Stimulated activated CD4-positive, alpha-beta T cell treated with anti-CD3 and anti-CD28 coated beads, Interleukin-2, amount 100 ng/mL, for 48 hours (primary cell): Measurements from ENCODE around the gene TLK1.
"Not testable (repeated sequence)": the region's sequence is repeated elsewhere in the genome, so short reads cannot be mapped to it uniquely, and the experiment has no call there.

ENCODE experiments used
- DNase-seq, 2 donors: peaks; one replicate each; pipeline ENCODE4 v3.0.0-alpha.2; 2020

The TLK1 gene

DNA sequence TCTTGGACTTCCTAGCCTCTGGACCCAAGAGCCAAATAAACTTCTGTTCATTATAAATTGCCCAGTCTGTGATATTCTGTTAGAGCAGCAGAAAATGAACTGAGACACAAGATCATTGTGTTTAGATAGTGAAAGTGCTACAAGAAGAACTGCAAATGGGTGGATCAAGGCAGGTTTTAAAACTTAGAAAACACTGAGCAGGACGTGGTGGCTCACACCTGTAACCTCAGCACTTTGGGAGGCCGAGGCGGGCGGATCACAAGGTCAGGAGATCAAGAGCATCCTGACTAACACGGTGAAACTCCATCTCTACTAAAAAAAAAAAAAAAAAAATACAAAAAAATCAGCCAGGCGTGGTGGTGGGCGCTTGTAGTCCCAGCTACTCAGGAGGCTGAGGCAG is 84.3 kb downstream of the TLK1 start:
- not testable (repeated sequence) for DNase-seq

GRCh38 chr2:171072164-171072563 is 88.5 kb downstream of the TLK1 start:
- DNase-seq: no peak

DNA sequence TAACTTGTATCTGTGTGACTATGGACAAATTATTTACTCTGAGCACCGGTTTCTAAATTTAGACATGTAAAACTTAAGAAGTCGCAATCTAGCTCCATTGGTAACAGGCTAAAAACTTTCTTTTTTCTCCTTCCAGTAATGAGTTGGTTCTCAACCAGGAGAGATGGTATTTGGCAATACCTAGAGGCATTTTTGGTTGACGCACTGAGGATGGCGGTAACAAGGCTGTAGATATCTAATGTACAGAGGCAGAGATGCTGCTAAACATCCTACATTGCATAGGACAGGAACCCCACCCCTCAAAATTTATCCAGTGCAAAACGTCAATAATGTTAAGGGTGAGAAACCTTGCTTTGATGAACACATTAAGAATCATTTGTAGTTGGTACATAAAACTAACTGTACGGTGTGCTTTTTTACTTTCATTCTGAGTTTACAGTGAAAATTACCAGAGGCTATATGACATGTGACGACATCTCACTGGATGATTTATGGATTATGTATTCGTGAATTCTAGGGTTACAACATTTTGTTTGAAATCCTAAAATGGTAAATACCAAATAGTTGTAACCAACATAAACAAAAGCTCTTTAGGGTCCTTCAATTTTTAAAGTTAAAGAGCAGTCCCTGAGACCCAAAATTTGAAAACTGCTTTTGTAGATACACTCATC is 91.3 kb downstream of the TLK1 start:
- no peak for DNase-seq

- no peak for DNase-seq
Observed at GRCh38 chr2:171066110-171066509, 94.6 kb downstream of the TLK1 start.

GRCh38 chr2:171057575-171057974 is 103.1 kb downstream of the TLK1 start:
- no peak for DNase-seq

- no peak for DNase-seq
Observed at GRCh38 chr2:171056307-171056706, 104.4 kb downstream of the TLK1 start.

DNA sequence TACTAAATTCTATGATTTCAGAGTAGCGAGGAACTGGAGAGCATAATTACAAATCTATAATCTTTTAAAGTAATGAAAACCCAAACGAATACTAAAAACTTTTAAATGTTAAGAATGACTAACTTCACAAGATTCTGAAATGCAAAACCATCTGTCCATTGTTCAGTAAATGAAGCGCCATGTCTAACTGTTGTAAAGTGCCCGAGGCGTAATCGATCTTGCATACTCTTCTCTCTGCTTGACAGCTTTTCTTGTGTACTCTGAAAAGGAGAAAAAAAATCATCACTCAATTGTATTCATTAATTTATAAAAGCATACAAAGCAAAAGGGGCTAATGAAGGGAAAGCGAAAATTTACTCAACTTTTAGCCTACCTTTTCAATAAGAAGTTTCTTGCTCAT is 111.0 kb downstream of the TLK1 start:
- DNase-seq: no peak

DNA sequence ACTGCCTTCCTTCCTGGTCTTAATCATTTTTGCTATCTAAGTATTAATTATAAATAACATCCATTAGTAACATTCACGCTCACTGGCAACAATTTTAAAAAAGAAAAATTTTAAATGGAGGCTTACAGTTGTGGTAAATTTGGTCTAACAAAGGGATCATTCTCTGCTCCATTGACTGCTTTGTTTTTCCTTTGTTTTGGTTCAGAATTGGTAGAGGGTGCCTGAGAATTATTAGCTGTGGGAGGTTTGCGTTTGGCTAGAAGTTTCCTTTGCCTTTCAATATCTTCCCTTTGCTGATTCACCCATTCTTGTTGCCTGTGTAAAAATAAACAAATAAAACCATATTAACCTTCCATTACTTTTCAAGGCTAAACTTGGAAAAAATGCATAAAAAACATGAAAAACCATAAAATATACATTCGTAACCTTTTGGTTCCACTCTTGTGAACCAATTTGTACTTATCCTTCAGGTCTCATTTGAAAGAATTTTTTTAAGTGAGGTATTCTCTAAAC is 114.6 kb downstream of the TLK1 start:
- no peak for DNase-seq

DNA sequence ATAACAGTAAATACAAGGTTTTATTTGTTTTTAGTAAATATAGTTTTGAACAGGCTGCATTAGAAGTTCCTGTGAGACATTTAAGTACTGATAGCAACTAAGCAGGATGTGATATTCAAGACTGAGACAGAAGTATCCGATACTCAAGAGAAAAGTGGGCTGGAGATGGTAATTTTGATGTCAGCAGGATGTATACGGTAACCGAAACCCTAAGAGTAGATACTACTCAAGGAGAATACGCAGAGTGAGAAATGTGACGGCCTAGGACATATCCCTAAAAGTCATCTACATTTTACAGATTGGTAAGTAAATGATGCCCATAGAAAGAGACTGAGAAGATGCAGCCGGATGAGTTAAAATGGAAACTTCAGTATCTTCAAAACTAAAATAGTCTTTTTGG is 116.3 kb downstream of the TLK1 start:
- DNase-seq: no peak

DNA sequence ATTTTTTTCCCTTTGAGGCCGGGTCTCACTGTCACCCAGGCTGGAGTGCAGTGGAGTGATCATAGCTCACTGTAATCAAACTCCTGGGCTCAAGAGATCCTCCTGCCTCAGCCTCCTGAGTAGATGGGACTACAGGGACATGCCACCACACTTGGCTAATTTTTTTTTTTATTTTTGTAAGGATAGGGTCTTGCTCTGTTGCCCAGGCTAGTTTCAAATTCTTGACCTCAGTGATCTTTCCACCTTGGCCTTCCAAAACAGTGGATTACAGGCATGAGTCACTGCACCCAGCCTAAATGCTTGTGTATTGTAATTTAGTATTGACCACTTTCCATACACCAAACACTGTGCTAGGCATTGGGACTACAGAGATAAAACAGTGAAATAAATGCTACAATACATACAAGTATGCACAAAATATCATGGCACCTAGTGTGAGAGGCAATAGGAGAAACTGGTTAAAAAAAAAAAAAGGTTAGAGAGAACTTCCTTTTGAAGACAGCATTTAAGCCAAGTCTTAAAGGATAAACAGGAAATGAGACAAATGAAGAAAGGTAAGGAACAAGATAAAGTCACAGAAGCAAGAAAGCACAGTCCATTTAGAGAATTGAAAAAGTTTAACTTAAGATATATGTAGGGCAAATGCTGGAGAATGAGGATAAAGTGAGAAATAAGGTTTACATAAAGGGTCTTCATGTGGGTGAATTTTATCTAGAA is 118.3 kb downstream of the TLK1 start:
- DNase-seq: no peak

- DNase-seq: no peak
Observed at GRCh38 chr2:171036532-171036931, 124.2 kb downstream of the TLK1 start.

- DNase-seq: no peak
Observed at GRCh38 chr2:171034315-171034714, 126.4 kb downstream of the TLK1 start.

GRCh38 chr2:171025214-171025613 is 135.5 kb downstream of the TLK1 start:
- no peak for DNase-seq

DNA sequence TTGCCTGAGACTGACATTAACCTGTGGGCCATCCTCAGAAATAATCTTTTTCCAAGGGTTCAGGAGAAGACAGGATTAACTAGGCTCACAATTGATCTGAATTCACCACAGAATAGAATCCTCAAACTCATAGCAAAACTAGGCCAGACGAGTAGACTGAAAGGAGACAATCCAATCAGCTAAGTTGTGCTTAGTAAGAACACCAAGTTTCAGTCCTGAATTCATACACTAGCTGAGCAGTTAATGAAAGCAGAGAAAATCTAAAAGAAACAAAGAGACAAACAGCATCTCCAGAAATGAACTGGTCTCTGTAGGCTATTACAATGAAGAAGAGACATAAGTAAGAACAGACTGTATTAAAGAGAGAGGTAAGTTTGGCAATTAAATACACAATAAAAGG is 142.2 kb downstream of the TLK1 start:
- DNase-seq: no peak

DNA sequence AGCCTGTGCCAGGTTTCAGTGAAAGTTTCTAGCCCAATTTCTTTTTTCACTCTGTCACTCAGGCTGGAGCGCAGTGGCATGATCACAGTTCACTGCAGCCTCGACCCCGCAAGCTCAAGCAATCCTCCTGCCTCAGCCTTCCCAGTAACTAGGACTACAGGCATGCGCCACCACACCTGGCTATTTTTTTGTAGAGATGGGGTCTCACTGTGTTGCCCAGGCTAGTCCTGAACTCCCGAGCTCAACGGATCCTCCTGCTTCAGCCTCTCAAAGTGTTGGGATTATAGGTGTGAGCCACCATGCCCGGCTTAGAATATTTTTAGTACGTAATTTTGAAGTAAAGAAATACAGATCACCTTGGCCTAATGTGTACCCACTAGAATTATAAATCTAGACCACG is 144.6 kb downstream of the TLK1 start:
- no peak for DNase-seq

GRCh38 chr2:171013851-171014250 is 146.8 kb downstream of the TLK1 start:
- no peak for DNase-seq

DNA sequence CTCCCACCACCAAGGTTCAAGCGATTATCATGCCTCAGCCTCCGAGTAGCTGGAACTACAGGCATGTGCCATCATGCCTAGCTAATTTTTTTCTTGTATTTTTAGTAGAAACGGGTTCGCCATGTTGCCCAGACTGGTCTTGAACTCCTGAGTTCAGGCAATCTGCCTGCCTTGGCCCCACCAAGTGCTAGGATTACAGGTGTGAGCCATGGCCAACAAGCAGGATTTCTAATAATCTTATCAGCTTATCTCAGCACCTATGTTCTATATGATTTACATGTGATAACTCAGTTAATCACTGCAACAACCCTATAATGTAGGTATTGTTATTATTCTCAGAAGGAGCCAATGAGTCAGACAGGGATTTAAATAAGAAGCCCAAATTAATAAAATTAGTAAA is 151.3 kb downstream of the TLK1 start:
- no peak for DNase-seq

DNA sequence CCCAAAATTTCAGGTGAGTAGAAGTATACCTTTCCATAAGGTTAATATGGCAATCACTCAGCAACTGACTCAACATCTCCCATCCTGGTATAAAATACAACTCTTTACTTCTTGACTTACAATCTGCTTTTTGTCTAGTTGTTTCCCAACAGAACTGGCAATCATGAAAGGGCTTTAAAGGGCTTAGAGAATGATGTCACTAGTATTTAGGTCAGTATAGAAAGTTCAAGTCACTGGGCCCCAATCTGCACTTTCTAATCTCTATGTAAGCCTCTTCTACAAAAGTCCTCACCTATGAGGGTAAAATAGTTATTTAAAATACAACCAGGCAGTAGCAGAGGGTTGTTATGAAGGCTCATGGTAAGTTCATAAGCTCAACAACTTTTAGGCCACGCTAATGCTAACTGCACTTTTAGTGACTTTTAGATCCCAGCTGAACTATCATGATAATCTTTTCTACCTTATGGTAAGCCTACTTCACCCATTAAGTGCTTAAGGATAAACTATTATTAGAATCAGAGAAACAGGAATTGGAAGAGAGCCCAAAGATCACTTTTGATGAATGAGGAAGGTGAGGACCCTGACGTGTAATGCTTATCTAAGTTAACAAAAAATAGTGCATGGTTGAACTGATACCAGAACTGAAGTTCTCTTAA is 152.0 kb downstream of the TLK1 start:
- no peak for DNase-seq

DNA sequence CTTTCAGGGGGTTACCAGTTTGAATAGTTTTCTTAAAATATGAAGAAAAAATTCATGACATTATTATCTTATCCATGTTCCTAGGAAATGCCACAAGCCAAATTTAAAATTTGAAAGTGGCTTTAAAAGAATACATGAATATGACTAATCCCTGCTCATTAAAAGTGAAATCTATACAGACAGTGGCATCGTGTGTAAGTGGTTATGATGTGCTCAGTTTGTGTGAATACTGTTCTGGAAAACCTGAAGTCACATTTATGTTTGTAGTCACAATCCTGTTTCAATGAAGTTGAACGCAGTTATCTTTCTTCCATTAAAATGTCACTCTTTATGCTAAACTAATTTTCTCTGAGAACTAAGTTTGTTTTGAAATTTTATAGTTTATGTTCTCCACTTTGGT is 155.9 kb downstream of the TLK1 start:
- no peak for DNase-seq

GRCh38 chr2:171004363-171004762 is 156.3 kb downstream of the TLK1 start:
- no peak for DNase-seq

DNA sequence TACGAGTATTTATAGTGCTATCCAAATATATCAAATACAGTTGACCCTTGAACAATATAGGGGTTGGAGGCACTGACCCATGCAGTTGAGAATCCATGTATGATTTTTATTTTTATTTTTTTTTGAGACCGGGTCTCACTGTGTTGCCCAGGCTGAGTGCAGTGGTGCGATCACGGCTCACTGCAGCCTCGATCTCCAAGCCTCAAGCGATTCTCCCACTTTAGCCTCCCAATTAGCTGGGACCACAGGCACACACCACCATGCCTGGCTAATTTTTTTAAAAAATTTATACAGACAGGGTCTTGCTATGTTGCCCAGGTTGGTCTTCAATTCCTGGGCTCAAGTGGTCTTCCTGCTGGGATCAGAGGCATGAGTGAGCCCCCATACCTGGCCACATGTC is 161.0 kb downstream of the TLK1 start:
- DNase-seq: no peak

GRCh38 chr2:170997893-170998597 is 162.6 kb downstream of the TLK1 start:
- DNase-seq: no peak

GRCh38 chr2:170996316-170996715 is 164.4 kb downstream of the TLK1 start:
- no peak for DNase-seq
